ENCODE measurements around the gene LCA5L.
A peak's percentile ranks its signal among the peaks of the same experiment; 100 is the strongest.

Gene LCA5L

DNA sequence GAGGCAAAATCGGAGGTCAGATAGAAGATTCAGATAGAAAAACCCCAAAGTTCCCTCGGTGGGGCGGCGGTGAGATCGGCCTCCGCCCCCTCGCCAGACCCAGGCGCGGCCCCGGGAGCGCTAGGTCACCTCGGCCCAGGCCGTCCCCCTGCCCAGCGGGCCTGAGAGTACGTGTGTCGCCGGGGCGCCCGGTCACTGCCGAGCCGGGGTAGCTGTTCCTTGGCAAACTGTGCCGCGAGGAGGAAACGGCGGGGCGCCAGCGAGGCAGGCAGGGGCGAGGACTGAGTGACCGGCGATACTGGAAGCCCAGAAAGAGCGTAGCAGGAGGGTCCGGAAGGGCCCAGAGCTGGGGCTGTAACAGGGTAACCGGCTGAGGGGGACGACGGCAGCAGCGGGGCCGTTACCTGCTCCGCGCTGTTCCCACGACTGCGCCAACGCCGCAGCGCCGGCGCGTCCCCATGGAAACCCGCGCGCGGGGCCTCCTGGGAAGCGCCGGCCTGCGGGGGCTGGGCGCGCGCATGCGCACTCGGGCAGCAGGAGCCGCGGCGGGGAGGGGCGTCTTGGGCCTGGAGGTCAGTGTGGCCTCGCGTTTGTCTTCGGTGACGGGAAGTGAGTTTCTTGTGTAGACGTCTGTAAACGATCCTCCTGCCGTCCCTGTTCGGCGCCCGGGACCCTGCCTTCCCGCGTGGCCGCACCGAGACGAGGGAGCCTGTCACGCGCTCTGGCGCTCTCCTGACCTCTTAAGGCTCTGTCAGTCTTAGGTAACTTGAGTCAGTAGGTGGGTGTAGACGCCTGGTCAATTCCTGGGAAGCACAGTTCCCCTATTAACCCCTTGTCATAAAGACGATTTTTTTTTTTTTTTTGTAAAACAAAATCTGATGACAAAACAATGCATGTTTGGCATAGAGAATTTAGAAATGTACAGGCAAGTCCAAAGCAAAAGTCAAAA is at the start of gene LCA5L:
Gene LCA5L (minus strand): TSS at position 458 of the 949 bp plus-strand sequence. CDS start 17,285 bp downstream, outside the sequence.
- Mint-ChIP-seq H3K27ac (peak within 1 kb of the TSS; percentile 98), H3K4me1 (peaks cover 59% of the 10 kb centered on the region), H3K4me3 (peak within 1 kb of the TSS; percentile 95), H3K27me3 (ENCODE audit: low read depth, poor library complexity) (peaks cover 12% of the 10 kb centered on the region), H3K36me3 (ENCODE audit: low read depth) (peaks cover 5% of the 10 kb centered on the region), H3K9me3 (peaks cover 14% of the 10 kb centered on the region)
- peak; percentile 97 for DNase-seq
- TF ChIP-seq, protein P1, sequence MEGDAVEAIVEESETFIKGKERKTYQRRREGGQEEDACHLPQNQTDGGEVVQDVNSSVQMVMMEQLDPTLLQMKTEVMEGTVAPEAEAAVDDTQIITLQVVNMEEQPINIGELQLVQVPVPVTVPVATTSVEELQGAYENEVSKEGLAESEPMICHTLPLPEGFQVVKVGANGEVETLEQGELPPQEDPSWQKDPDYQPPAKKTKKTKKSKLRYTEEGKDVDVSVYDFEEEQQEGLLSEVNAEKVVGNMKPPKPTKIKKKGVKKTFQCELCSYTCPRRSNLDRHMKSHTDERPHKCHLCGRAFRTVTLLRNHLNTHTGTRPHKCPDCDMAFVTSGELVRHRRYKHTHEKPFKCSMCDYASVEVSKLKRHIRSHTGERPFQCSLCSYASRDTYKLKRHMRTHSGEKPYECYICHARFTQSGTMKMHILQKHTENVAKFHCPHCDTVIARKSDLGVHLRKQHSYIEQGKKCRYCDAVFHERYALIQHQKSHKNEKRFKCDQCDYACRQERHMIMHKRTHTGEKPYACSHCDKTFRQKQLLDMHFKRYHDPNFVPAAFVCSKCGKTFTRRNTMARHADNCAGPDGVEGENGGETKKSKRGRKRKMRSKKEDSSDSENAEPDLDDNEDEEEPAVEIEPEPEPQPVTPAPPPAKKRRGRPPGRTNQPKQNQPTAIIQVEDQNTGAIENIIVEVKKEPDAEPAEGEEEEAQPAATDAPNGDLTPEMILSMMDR (IDR thresholded peaks at IDR 0.05) = no peak

DNA sequence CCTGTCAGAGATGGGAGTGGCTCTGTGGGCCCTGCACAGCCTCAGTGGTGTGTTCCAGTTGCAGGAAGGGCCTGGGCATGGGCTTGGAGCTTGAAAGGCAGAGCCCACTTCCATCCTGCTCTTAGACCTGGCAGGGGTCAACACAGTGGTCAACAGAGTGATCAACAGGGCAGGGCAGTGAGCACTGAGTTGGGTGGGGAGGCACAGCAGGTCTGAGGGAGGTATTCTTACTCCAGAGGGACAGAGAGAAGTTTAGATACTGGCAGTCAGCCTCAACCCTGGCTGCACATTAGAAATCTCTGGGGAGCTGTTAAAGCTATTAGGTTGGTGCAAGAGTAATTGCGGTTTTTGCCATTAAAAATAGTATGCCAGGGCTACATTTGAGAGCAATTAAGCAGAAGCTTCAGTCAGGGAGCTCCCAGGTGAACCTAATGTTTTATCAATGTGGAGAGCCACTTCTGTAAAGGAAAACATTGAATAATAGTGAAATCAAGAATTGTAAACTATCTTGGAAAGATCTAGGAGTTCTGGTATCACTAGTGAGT is 43.9 kb upstream of the LCA5L start:
- no peak for DNase-seq
- TF ChIP-seq, protein P1 (IDR thresholded peaks at IDR 0.05) = no peak
- Mint-ChIP-seq H3K9me3 (peaks cover 18% of the 10 kb centered on the region), H3K36me3 (ENCODE audit: low read depth) (peaks cover 4% of the 10 kb centered on the region), H3K27ac (no peak overlapping the region), H3K27me3 (ENCODE audit: low read depth, poor library complexity) (no peaks in the 10 kb centered on the region), H3K4me3 (no peak overlapping the region), H3K4me1 (no peaks in the 10 kb centered on the region)

DNA sequence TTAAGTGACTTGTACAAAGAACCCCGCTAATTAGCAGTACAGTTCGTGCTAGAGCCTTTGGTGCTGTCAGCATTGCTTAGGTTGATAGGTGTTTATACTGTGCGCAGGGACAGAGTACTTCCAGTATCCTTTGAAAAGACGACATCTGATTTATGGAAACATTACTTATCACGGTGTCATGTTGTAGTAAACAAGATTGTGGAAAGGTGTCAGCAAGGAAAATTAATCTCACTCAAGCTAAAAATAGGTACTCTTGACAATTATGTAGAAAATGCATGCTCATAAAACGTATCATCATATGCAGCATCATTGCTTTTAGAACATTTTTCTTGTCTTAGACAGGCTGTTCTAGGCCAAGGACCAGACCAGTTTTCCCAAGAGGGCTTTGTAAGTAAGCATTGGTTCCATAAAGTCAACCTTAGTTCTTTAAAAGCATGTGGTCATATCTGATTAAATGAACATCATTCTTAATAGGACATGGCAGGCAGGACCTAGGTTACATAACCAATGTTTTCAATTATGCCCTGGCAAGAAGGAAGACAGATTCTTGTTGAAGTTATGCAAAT is 39.2 kb upstream of the LCA5L start:
- Mint-ChIP-seq H3K4me3 (no peak overlapping the region), H3K36me3 (ENCODE audit: low read depth) (no peaks in the 10 kb centered on the region), H3K9me3 (no peaks in the 10 kb centered on the region), H3K27me3 (ENCODE audit: low read depth, poor library complexity) (no peaks in the 10 kb centered on the region), H3K27ac (no peak overlapping the region), H3K4me1 (no peaks in the 10 kb centered on the region)
- no peak for DNase-seq
- TF ChIP-seq, protein P1 (IDR thresholded peaks at IDR 0.05) = no peak

DNA sequence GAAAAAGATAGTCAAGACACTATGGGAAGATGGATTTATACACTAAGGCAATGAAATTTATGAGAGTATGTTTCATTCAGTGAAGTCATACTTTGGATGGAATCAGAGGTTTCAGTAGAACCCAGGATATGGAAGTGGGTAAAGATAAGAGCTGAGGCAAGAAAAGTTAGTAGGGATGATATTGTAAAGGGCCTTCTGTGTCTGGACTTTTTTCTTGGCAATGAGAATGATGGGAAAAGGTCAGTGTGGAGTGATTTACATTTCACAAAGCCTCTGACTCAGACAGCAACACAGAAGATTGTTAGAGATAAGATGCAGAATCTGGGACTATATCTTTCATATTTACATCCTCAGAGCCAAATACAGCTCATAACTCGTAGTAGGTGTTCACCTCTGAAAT is 38.3 kb upstream of the LCA5L start:
- TF ChIP-seq, protein P1 (IDR thresholded peaks at IDR 0.05) = no peak
- Mint-ChIP-seq H3K36me3 (ENCODE audit: low read depth) (no peaks in the 10 kb centered on the region), H3K4me1 (no peaks in the 10 kb centered on the region), H3K4me3 (no peak overlapping the region), H3K27ac (no peak overlapping the region), H3K9me3 (no peaks in the 10 kb centered on the region), H3K27me3 (ENCODE audit: low read depth, poor library complexity) (peaks cover 3% of the 10 kb centered on the region)
- DNase-seq = no peak

DNA sequence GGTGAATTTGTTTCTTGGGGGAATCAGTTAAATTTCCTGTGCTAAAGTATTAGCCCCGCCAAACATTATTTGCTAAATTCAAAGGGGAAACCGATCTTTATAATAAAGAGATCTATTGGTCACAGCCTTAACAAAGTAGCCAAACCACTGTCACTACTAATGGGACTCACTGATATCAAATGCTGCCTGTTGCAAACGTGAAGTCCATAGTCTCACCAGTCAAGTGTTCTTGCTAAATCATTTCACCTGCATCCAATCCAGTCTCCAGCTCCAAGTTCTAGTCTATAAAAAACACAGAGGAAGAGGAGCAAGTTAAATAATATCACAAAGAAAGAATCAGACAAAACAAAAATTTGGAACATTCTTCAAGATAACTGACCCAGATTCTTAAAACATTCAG is 36.3 kb upstream of the LCA5L start:
- H3K4me3 Mint-ChIP-seq = no peak overlapping the region

More for the DNA sequence above, 36.3 kb upstream of the LCA5L start:
- H3K36me3 Mint-ChIP-seq (ENCODE audit: low read depth) = no peaks in the 10 kb centered on the region
- H3K27ac Mint-ChIP-seq = no peak overlapping the region
- no peaks in the 10 kb centered on the region for H3K4me1 Mint-ChIP-seq
- DNase-seq = no peak
- no peaks in the 10 kb centered on the region for H3K9me3 Mint-ChIP-seq
- peaks cover 3% of the 10 kb centered on the region for H3K27me3 Mint-ChIP-seq (ENCODE audit: low read depth, poor library complexity)
- TF ChIP-seq, protein P1 (IDR thresholded peaks at IDR 0.05) = no peak

Measured in nephron progenitor cell (in vitro differentiated cells).